Esophagus muscularis mucosa (tissue), 4 donors: ENCODE results near the gene KCNJ9.

Experiments used
- EP300 ChIP-seq: sonication (generic); formaldehyde crosslinking; IDR thresholded peaks from one replicate; pipeline ENCODE4 v1.6.1; 2017; ENCODE audit warnings: antibody characterized with exemption
- POLR2A ChIP-seq: fragments of 450-650 bp; IDR thresholded peaks from one replicate; pipeline ENCODE4 v1.6.1; 2017; ENCODE audit warnings: antibody characterized with exemption, moderate library complexity, mild to moderate bottlenecking, low read depth
- TF ChIP-seq, protein P1 (sequence below), 3 experiments: fragments of 200-600 bp in 2 of 3; fragments of 450-650 bp in 1 of 3; sonication (generic) in 2 of 3; IDR thresholded peaks; one replicate each; pipeline ENCODE4 v1.5.1; 2017 to 2019; ENCODE audit warnings: antibody characterized with exemption in 3 of 3, mild to moderate bottlenecking in 2 of 3, moderate library complexity in 1 of 3

- TF ChIP-seq POLR2A = no peak
- no peak for TF ChIP-seq EP300
- TF ChIP-seq, protein P1, sequence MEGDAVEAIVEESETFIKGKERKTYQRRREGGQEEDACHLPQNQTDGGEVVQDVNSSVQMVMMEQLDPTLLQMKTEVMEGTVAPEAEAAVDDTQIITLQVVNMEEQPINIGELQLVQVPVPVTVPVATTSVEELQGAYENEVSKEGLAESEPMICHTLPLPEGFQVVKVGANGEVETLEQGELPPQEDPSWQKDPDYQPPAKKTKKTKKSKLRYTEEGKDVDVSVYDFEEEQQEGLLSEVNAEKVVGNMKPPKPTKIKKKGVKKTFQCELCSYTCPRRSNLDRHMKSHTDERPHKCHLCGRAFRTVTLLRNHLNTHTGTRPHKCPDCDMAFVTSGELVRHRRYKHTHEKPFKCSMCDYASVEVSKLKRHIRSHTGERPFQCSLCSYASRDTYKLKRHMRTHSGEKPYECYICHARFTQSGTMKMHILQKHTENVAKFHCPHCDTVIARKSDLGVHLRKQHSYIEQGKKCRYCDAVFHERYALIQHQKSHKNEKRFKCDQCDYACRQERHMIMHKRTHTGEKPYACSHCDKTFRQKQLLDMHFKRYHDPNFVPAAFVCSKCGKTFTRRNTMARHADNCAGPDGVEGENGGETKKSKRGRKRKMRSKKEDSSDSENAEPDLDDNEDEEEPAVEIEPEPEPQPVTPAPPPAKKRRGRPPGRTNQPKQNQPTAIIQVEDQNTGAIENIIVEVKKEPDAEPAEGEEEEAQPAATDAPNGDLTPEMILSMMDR (IDR thresholded peaks at IDR 0.05) = no peak
Observed at GRCh38 chr1:160137216-160137862, 56.0 kb downstream of the KCNJ9 start.
